Activated naive CD4-positive, alpha-beta T cell treated with anti-CD3 and anti-CD28 coated beads, Interleukin-2, amount 10 ng/mL, durations not matched to agents 7 days and 5 days (primary cell): ENCODE results near the gene ARHGAP22.

Source experiments
- CTCF ChIA-PET: fragments of 350-600 bp; sonication (Branson Sonifier 250); formaldehyde crosslinking; loops from one replicate; lab custom pipeline; 2021; ENCODE audit warnings: antibody characterized with exemption; lab: Charles Lee
- DNase-seq: peaks from one replicate; pipeline ENCODE4 v3.0.0-alpha.2; 2020
- H3K27ac Mint-ChIP-seq: one replicate; pipeline ENCODE4 v1.8.0; 2021; ENCODE audit warnings: mild to moderate bottlenecking, moderate library complexity, mixed read lengths
- H3K27me3 Mint-ChIP-seq: one replicate; pipeline ENCODE4 v1.8.0; 2021; ENCODE audit warnings: mild to moderate bottlenecking, mixed read lengths
- H3K36me3 Mint-ChIP-seq: one replicate; pipeline ENCODE4 v1.8.0; 2021; ENCODE audit warnings: mixed read lengths
- H3K4me1 Mint-ChIP-seq: one replicate; pipeline ENCODE4 v1.8.0; 2021; ENCODE audit warnings: mixed read lengths
- H3K4me3 Mint-ChIP-seq: one replicate; pipeline ENCODE4 v1.8.0; 2021; ENCODE audit warnings: mild to moderate bottlenecking, moderate library complexity, mixed read lengths
- H3K9me3 Mint-ChIP-seq: one replicate; pipeline ENCODE4 v1.8.0; 2021; ENCODE audit warnings: mixed read lengths

ARHGAP22 gene

DNA sequence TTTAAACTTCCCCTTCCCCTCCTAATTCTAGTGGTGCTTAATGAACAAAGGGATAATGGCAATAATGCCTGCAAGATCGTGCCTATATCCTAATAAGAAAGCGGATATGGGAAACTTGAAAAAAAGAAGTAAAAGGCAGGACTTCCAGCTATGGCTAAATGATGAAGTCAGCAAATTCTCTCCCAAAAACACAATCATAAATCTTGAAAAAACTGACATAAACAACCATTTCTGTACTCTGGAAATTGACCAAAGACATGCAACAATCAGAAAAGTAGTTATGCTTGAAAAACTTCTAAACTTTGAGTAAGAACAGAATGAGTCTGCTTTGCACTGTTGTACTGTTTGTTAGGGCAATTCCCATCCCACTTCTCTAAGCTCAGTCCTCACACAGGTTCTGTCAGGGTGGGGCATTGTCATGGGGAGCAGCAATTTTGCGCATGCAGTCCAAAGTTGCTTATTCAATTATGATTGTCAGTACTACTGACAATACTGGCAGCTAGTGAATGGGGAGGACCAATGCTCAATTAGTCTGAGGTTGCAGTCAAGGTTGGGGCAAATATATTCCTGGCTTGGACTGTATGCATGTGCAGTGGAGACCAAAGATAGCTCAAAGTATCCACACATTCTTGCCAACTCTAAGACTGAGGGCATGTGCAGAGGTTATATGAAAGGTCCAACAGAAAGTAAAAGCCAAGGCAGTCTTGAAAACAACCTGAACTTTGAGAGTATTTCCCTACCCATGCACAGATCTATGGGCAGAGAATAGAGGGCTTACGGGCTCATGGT, 34.1 kb upstream of the ARHGAP22 start:
- H3K36me3 Mint-ChIP-seq: no peaks in the 10 kb centered on the region
- DNase-seq: no peak
- peaks cover 10% of the 10 kb centered on the region for H3K4me1 Mint-ChIP-seq
- peaks cover 24% of the 10 kb centered on the region for H3K27me3 Mint-ChIP-seq
- H3K27ac Mint-ChIP-seq: no peak overlapping the region
- no peak overlapping the region for H3K4me3 Mint-ChIP-seq
- CTCF ChIA-PET: interaction anchor here (1.2 to 1.4 kb wide), 3 partner anchors 17 to 19 kb away, joined by 3 to 8 read pairs (median 3); no protein-coding TSS in a partner anchor
- no peaks in the 10 kb centered on the region for H3K9me3 Mint-ChIP-seq

DNA sequence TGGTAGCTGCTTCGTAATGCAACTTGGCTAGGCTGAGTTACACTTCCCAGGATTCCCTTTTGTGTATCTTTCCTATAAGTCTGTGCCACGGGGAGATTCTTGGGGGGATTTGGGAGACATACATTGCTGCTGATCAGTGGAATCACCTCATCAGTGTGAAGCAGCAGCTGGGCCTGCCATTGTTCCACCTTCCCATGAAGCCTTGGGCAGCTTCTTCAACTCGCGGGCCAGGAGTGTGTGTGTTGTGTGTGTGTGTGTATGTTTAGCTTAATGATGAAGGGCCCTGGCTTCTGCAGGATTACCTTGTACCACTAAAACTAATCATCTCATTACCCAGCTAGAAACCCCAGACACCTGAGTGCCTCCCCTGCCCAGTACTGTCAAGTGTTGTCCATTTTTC, 33.3 kb upstream of the ARHGAP22 start:
- no peaks in the 10 kb centered on the region for H3K9me3 Mint-ChIP-seq
- CTCF ChIA-PET: interaction anchor here (1.2 to 1.4 kb wide), 3 partner anchors 17 to 20 kb away, joined by 3 to 8 read pairs (median 3); no protein-coding TSS in a partner anchor
- no peak for DNase-seq
- H3K36me3 Mint-ChIP-seq: no peaks in the 10 kb centered on the region
- H3K4me3 Mint-ChIP-seq: no peak overlapping the region
- peaks cover 24% of the 10 kb centered on the region for H3K27me3 Mint-ChIP-seq
- H3K27ac Mint-ChIP-seq: no peak overlapping the region
- H3K4me1 Mint-ChIP-seq: peaks cover 17% of the 10 kb centered on the region

- peaks cover 17% of the 10 kb centered on the region for H3K4me1 Mint-ChIP-seq
- H3K27me3 Mint-ChIP-seq: peaks cover 30% of the 10 kb centered on the region
- no peak for DNase-seq
Observed at GRCh38 chr10:48636901-48637300, 32.0 kb upstream of the ARHGAP22 start.

GRCh38 chr10:48636231-48636630, 31.4 kb upstream of the ARHGAP22 start:
- Mint-ChIP-seq H3K27me3 (peaks cover 26% of the 10 kb centered on the region), H3K36me3 (no peaks in the 10 kb centered on the region), H3K9me3 (no peaks in the 10 kb centered on the region), H3K27ac (no peak overlapping the region), H3K4me3 (no peak overlapping the region), H3K4me1 (peaks cover 17% of the 10 kb centered on the region)
- no peak for DNase-seq
- CTCF ChIA-PET: interaction anchor here (1.4 to 1.5 kb wide), 2 partner anchors 22 to 28 kb away, joined by 4 to 6 read pairs; no protein-coding TSS in a partner anchor

More at GRCh38 chr10:48636901-48637300, 32.0 kb upstream of the ARHGAP22 start:
- CTCF ChIA-PET: interaction anchor here (1.4 kb wide), 1 partner anchor 21 kb away, joined by 4 read pairs; no protein-coding TSS in a partner anchor
- no peaks in the 10 kb centered on the region for H3K36me3 Mint-ChIP-seq
- H3K27ac Mint-ChIP-seq: no peak overlapping the region
- no peak overlapping the region for H3K4me3 Mint-ChIP-seq
- no peaks in the 10 kb centered on the region for H3K9me3 Mint-ChIP-seq

GRCh38 chr10:48634984-48635557, 30.2 kb upstream of the ARHGAP22 start:
- no peak overlapping the region for H3K4me3 Mint-ChIP-seq
- CTCF ChIA-PET: interaction anchor here (1.5 kb wide), 1 partner anchor 27 kb away, joined by 6 read pairs; no protein-coding TSS in a partner anchor

GRCh38 chr10:48634198-48634983, 29.5 kb upstream of the ARHGAP22 start:
- CTCF ChIA-PET: interaction anchor here (1.0 to 1.2 kb wide), 4 partner anchors 9 to 82 kb away, joined by 3 to 7 read pairs (median 4); no protein-coding TSS in a partner anchor
- Mint-ChIP-seq H3K36me3 (no peaks in the 10 kb centered on the region), H3K9me3 (no peaks in the 10 kb centered on the region), H3K4me3 (no peak overlapping the region), H3K27me3 (peaks cover 22% of the 10 kb centered on the region), H3K27ac (peak overlapping the region; percentile 62), H3K4me1 (peaks cover 17% of the 10 kb centered on the region)
- DNase-seq: no peak

More at GRCh38 chr10:48634984-48635557, 30.2 kb upstream of the ARHGAP22 start:
- no peak for DNase-seq
- H3K36me3 Mint-ChIP-seq: no peaks in the 10 kb centered on the region
- peaks cover 17% of the 10 kb centered on the region for H3K4me1 Mint-ChIP-seq
- no peak overlapping the region for H3K27ac Mint-ChIP-seq
- no peaks in the 10 kb centered on the region for H3K9me3 Mint-ChIP-seq
- peaks cover 22% of the 10 kb centered on the region for H3K27me3 Mint-ChIP-seq

DNA sequence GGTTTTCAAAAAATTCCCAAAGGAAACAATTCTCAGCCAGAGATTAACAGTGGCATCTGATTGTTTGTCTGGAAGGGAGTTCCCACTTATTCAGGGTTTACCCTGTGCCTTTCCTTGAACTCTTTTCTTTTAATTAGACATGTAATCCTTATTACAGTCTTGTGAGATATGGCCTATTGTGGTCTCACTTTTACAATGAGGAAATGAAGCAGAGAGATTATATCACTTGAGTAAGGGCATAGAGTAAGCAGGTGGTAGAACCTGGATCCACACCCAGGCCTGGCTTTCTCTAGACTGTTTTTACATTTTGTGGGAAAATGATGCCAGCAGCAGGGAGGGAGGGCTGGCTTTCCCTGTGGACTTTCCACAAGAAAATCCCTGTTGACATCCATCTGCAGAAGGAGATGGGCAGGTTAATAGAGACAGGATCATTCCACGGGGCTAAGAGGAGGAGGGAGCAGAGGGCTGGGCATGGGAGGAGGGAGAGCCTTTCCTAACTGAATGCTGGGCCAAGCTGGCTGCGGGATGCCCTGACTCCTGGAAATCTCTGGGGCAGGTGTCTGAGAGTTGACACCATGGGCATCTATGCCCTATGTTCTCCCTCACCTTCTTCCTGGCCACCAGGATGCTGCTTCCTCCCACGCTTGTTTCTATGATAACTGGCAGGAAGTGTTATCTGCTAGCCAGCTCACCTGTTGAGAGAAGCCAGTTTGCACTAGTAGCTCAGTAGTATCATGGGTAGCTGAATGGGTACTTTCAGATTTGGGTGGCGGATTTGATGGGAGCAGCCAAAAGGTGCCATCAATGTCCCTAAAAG, 28.7 kb upstream of the ARHGAP22 start:
- Mint-ChIP-seq H3K27ac (peak overlapping the region; percentile 62), H3K9me3 (no peaks in the 10 kb centered on the region), H3K4me3 (no peak overlapping the region), H3K4me1 (peaks cover 17% of the 10 kb centered on the region), H3K27me3 (peaks cover 22% of the 10 kb centered on the region), H3K36me3 (no peaks in the 10 kb centered on the region)
- CTCF ChIA-PET: interaction anchor here (1.0 to 1.2 kb wide), 4 partner anchors 8 to 82 kb away, joined by 3 to 7 read pairs (median 4); no protein-coding TSS in a partner anchor
- no peak for DNase-seq

GRCh38 chr10:48632166-48632565, 27.3 kb upstream of the ARHGAP22 start:
- H3K27me3 Mint-ChIP-seq: peaks cover 16% of the 10 kb centered on the region
- H3K4me3 Mint-ChIP-seq: no peak overlapping the region
- H3K9me3 Mint-ChIP-seq: no peaks in the 10 kb centered on the region
- CTCF ChIA-PET: no interaction called here
- H3K27ac Mint-ChIP-seq: no peak overlapping the region
- H3K4me1 Mint-ChIP-seq: peaks cover 17% of the 10 kb centered on the region
- DNase-seq: no peak
- H3K36me3 Mint-ChIP-seq: no peaks in the 10 kb centered on the region

DNA sequence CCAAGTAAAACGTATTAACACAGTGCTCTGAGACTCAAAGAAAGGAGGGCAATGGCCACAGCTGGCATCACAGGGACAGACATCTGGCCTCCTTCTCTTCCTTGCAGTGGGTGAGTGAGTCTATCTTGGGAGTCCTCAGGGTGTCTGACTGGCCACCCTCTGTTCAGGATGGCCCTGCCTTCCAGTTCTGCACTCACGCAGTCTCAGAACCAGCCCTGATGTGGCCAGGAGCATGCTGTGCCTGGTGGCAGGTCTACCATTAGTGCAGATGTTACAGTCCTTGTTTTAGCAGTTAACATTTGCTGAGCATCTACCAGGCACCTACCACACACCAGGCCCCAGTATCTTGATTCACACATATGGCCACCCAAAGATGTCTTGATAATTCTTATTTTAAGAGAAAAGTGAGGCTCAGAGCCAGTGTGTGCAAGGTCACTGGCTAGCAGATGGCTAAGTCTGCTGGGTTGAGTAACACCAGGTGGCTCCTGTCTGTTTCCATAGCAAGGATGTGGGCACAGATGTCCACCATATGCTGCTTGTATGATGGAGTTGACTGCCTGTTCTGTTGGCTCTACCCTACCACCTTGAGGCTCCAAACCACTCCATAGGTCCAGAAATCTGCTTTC, 23.2 kb upstream of the ARHGAP22 start:
- H3K4me1 Mint-ChIP-seq: no peaks in the 10 kb centered on the region
- peaks cover 38% of the 10 kb centered on the region for H3K27me3 Mint-ChIP-seq
- no peak for DNase-seq
- H3K27ac Mint-ChIP-seq: no peak overlapping the region
- CTCF ChIA-PET: no interaction called here
- no peaks in the 10 kb centered on the region for H3K9me3 Mint-ChIP-seq
- no peak overlapping the region for H3K4me3 Mint-ChIP-seq
- H3K36me3 Mint-ChIP-seq: no peaks in the 10 kb centered on the region

GRCh38 chr10:48626986-48627731, 22.3 kb upstream of the ARHGAP22 start:
- Mint-ChIP-seq H3K4me3 (no peak overlapping the region), H3K4me1 (no peaks in the 10 kb centered on the region)

GRCh38 chr10:48626447-48626846, 21.6 kb upstream of the ARHGAP22 start:
- Mint-ChIP-seq H3K27ac (no peak overlapping the region), H3K27me3 (peaks cover 35% of the 10 kb centered on the region), H3K36me3 (no peaks in the 10 kb centered on the region), H3K4me1 (no peaks in the 10 kb centered on the region), H3K9me3 (no peaks in the 10 kb centered on the region), H3K4me3 (no peak overlapping the region)
- DNase-seq: no peak
- CTCF ChIA-PET: no interaction called here

More at GRCh38 chr10:48626986-48627731, 22.3 kb upstream of the ARHGAP22 start:
- Mint-ChIP-seq H3K9me3 (no peaks in the 10 kb centered on the region), H3K27me3 (peaks cover 35% of the 10 kb centered on the region), H3K36me3 (no peaks in the 10 kb centered on the region), H3K27ac (no peak overlapping the region)
- CTCF ChIA-PET: no interaction called here
- DNase-seq: no peak

GRCh38 chr10:48625826-48626134, 20.9 kb upstream of the ARHGAP22 start:
- no peak overlapping the region for H3K4me3 Mint-ChIP-seq
- H3K4me1 Mint-ChIP-seq: no peaks in the 10 kb centered on the region
- CTCF ChIA-PET: interaction anchor here (1.1 to 1.5 kb wide), 3 partner anchors 8 to 30 kb away, joined by 4 to 5 read pairs (median 5); no protein-coding TSS in a partner anchor
- H3K27ac Mint-ChIP-seq: no peak overlapping the region
- H3K27me3 Mint-ChIP-seq: peaks cover 36% of the 10 kb centered on the region
- DNase-seq: no peak
- H3K36me3 Mint-ChIP-seq: no peaks in the 10 kb centered on the region
- H3K9me3 Mint-ChIP-seq: no peaks in the 10 kb centered on the region
